Parathyroid adenoma (tissue), 2 donors: ENCODE results near the gene PEPD.

Source experiments
- H2AFZ ChIP-seq: fragments of 300-600 bp; sonication (generic); one replicate; pipeline ENCODE4 v1.7.0; 2017; ENCODE audit warnings: antibody characterized with exemption, mild to moderate bottlenecking
- H3K27ac ChIP-seq: fragments of 300-600 bp; sonication (generic); one replicate; pipeline ENCODE4 v1.7.0; 2017
- H3K27me3 ChIP-seq: fragments of 300-600 bp; sonication (generic); one replicate; pipeline ENCODE4 v1.7.0; 2017; ENCODE audit warnings: low read length; ENCODE audit not compliant: control insufficient read depth, insufficient read depth
- H3K36me3 ChIP-seq: fragments of 300-600 bp; sonication (generic); one replicate; pipeline ENCODE4 v1.7.0; 2017; ENCODE audit warnings: low read length; ENCODE audit not compliant: control insufficient read depth, insufficient read depth
- H3K4me1 ChIP-seq: fragments of 300-600 bp; sonication (generic); one replicate; pipeline ENCODE4 v1.7.0; 2017; ENCODE audit warnings: control low read depth
- H3K4me2 ChIP-seq: fragments of 300-600 bp; sonication (generic); one replicate; pipeline ENCODE4 v1.7.0; 2017; ENCODE audit warnings: low read length
- H3K4me3 ChIP-seq: fragments of 300-600 bp; sonication (generic); one replicate; pipeline ENCODE4 v1.7.0; 2017; ENCODE audit warnings: low read depth, low read length
- H3K79me2 ChIP-seq: fragments of 300-600 bp; sonication (generic); one replicate; pipeline ENCODE4 v1.7.0; 2017; ENCODE audit warnings: control low read depth
- H3K9ac ChIP-seq: fragments of 300-600 bp; sonication (generic); one replicate; pipeline ENCODE4 v1.7.0; 2017; ENCODE audit warnings: mild to moderate bottlenecking
- H3K9me3 ChIP-seq: fragments of 300-600 bp; sonication (generic); one replicate; pipeline ENCODE4 v1.7.0; 2017; ENCODE audit warnings: low read length; ENCODE audit not compliant: control insufficient read depth
- TF ChIP-seq, protein P1 (sequence below): fragments of 300-600 bp; sonication (generic); IDR thresholded peaks from one replicate; pipeline ENCODE4 v1.7.0; 2017; ENCODE audit warnings: antibody characterized with exemption, mild to moderate bottlenecking
- donor health status: primary hyperparathyroidism.

PEPD gene

DNA sequence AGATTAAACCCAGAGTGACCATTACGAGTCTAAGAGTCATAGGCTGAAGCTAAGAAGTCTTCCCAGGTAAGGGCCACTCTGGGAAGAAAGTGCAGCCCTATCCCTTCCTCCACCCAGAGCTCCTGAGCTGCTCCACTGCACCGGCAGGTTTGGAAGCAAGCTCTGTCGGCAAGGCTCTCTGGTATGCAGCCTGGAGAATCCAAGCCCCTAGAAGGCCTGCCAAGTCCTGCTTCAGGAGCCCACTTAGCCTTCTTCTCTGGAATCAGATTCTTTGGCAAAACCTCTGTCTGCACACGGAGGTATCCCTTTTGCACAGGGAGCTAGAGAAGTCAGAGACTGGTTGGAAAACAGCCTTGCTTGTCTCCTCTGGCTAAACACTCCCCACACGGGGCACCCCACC, 89.6 kb downstream of the PEPD start:
- H3K79me2 ChIP-seq, result no peaks in the 10 kb centered on the region
- H2AFZ ChIP-seq, result no peak overlapping the region
- H3K4me3 ChIP-seq, result no peak overlapping the region
- no peak overlapping the region for H3K27ac ChIP-seq
- H3K9ac ChIP-seq, result no peak overlapping the region
- H3K27me3 ChIP-seq, result no peaks in the 10 kb centered on the region
- no peaks in the 10 kb centered on the region for H3K9me3 ChIP-seq
- TF ChIP-seq, protein P1, sequence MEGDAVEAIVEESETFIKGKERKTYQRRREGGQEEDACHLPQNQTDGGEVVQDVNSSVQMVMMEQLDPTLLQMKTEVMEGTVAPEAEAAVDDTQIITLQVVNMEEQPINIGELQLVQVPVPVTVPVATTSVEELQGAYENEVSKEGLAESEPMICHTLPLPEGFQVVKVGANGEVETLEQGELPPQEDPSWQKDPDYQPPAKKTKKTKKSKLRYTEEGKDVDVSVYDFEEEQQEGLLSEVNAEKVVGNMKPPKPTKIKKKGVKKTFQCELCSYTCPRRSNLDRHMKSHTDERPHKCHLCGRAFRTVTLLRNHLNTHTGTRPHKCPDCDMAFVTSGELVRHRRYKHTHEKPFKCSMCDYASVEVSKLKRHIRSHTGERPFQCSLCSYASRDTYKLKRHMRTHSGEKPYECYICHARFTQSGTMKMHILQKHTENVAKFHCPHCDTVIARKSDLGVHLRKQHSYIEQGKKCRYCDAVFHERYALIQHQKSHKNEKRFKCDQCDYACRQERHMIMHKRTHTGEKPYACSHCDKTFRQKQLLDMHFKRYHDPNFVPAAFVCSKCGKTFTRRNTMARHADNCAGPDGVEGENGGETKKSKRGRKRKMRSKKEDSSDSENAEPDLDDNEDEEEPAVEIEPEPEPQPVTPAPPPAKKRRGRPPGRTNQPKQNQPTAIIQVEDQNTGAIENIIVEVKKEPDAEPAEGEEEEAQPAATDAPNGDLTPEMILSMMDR, result no peak
- H3K4me1 ChIP-seq, result no peaks in the 10 kb centered on the region
- H3K36me3 ChIP-seq, result no peaks in the 10 kb centered on the region
- H3K4me2 ChIP-seq, result no peak overlapping the region

DNA sequence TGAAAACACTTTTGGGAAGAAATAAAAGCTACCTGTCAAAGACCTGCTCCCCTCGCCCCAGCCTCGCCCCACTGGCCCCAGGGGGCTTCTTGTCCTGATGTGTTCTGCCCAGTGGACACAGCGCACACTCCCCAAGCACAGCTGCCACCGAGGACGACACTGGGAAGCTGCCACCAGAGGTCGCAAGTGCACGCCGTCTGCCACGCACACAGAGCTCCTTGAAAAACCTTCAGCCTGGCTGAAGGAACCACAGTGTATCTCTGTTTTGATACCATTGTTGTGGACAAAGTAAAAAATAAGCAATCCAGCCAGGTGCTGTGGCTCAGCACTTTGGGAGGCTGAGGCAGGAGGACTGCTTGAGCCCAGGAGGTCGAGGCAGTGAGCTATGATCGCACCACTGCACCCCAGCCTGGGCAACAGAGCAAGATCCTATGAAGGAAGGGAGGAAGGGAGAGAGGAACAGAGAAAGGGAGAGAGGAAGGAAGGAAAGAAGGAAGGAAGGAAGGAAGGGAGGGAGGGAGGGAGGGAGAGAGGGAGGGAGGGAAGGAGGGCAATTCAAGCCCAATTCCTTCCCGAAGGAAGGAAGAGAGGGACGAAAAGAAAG, 90.8 kb downstream of the PEPD start:
- Histone ChIP-seq H3K79me2 (no peaks in the 10 kb centered on the region), H3K4me2 (no peak overlapping the region), H3K27ac (no peak overlapping the region)

DNA sequence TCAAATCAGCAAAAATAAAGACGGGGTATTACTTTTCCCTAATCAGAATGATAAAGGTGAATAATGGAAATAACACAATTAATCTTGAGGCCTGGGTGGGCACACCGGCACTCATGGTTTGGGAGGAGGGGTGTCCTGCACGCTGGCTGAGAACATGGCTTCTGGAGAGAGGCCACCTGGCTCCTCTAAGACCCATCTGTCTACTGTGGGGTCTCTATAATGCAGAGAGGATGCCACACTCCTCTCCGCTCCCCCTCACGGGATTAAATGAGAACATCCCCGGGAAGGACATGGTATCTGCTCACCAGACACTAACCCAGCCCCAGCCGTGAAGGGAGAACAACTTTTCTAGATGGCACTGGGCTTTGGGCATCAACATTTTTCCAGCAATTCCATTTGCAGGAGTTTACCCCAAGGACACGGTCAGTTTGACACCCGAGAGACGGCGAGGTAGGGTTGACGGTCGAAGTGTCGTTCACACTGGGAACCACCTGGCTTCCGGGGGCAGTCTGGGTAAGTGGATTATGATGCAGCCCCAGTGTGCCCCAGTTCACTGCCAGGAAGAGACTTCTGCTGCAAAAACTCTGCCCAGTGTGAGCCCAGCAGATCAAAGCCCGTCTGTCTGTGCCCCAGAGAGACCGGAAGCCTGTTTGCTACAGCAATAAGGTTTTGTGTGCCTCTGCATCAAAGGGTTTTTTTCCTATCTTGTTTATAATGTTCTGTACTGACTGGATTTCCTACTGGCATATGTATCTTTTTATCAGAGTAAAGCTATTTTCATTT, 91.5 kb downstream of the PEPD start:
- Histone ChIP-seq H3K36me3 (no peaks in the 10 kb centered on the region), H3K4me2 (no peak overlapping the region), H2AFZ (no peak overlapping the region), H3K9ac (no peak overlapping the region), H3K4me1 (no peaks in the 10 kb centered on the region), H3K4me3 (no peak overlapping the region), H3K27me3 (no peaks in the 10 kb centered on the region), H3K9me3 (no peaks in the 10 kb centered on the region), H3K79me2 (no peaks in the 10 kb centered on the region), H3K27ac (no peak overlapping the region)
- TF ChIP-seq, protein P1, result no peak

More for the DNA sequence above, 90.8 kb downstream of the PEPD start:
- Histone ChIP-seq H3K36me3 (no peaks in the 10 kb centered on the region), H3K4me3 (no peak overlapping the region), H3K27me3 (no peaks in the 10 kb centered on the region), H3K9ac (no peak overlapping the region), H3K4me1 (no peaks in the 10 kb centered on the region), H3K9me3 (no peaks in the 10 kb centered on the region), H2AFZ (no peak overlapping the region)
- TF ChIP-seq, protein P1, result peak; percentile 89

DNA sequence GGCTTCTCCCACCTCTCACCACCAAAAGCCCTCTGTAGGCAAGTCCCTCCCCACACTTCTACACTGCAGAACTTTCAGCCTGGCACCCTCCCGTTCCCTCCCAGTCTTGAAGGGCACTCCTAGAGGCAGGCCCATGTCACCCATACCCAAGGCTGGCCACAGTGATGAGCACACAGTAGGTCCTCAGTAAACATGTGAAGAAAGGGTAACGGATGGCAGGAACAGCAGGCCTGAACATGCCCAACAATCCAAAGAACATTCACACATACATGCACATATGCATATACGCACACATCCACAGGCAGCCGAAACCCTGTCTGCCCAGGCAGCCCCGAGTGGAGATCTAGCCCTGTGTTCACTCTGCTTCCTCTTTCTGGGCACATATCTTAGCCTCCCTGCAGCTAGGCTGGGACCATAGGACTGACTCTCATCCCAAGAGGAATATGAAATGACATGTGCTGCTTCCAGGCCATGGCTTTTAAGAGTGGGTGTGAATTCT, 92.9 kb downstream of the PEPD start:
- Histone ChIP-seq H3K9ac (no peak overlapping the region), H3K4me1 (no peaks in the 10 kb centered on the region), H3K36me3 (no peaks in the 10 kb centered on the region), H3K4me2 (no peak overlapping the region), H3K27ac (no peak overlapping the region), H3K4me3 (no peak overlapping the region), H2AFZ (no peak overlapping the region), H3K79me2 (no peaks in the 10 kb centered on the region), H3K27me3 (no peaks in the 10 kb centered on the region), H3K9me3 (no peaks in the 10 kb centered on the region)
- TF ChIP-seq, protein P1, result no peak
